H1 (cell line): ENCODE results near the gene KHSRP. TPM values are rescaled to one million over a fixed set of nuclear protein-coding genes. Genes with fewer than 3 reads are reported as not detected.

Source experiments
- BRCA1 ChIP-seq: IDR thresholded peaks from 2 replicates; pipeline ENCODE4 v1.6.1; 2012; ENCODE audit warnings: low read depth, low read length, improper control_type of control experiment
- CHD7 ChIP-seq: fragments of 300-600 bp; sonication (generic); IDR thresholded peaks from 2 replicates; pipeline ENCODE4 v1.7.1; 2012; ENCODE audit warnings: low read length, moderate library complexity, mild to moderate bottlenecking, inconsistent platforms; ENCODE audit not compliant: insufficient replicate concordance
- KDM5A ChIP-seq: fragments of 200-600 bp; IDR thresholded peaks from 2 replicates; pipeline ENCODE4 v1.7.1; 2012; ENCODE audit warnings: mild to moderate bottlenecking, low read length, inconsistent platforms, mixed read lengths
- MAFK ChIP-seq: IDR thresholded peaks from 2 replicates; pipeline ENCODE4 v1.6.1; 2012; ENCODE audit warnings: low read depth, mild to moderate bottlenecking, improper control_type of control experiment, low read length
- TAF7 ChIP-seq: optimal IDR thresholded peaks from 2 replicates; pipeline ENCODE3; 2011; ENCODE audit warnings: low read depth, mild to moderate bottlenecking, inconsistent platforms, low read length, moderate library complexity, borderline replicate concordance
- TCF12 ChIP-seq: IDR thresholded peaks from 2 replicates; pipeline ENCODE4 v1.6.1; 2011; ENCODE audit warnings: low read depth, mild to moderate bottlenecking, low read length
- ZNF274 ChIP-seq: IDR thresholded peaks from 2 replicates; pipeline ENCODE4 v1.7.0; 2012; ENCODE audit warnings: low read length, borderline replicate concordance; ENCODE audit errors: extremely low read depth
- polyA plus RNA-seq, 7 experiments: library from polyadenylated mRNA; depleted of rRNA in 3 of 7; stranded (reverse) in 5 of 7; unstranded in 2 of 7; fragments of >200 nt in 5 of 7; fragments of 200-250 nt in 2 of 7; gene quantifications; 1 replicate in 5 of 7; 2 replicates in 1 of 7; 4 replicates in 1 of 7; pipeline versions ENCODE4 v1.2.1 to v1.2.3, GENCODE V29; 2011 to 2013; ENCODE audit warnings: missing spikeins in 2 of 7, mixed read lengths in 2 of 7
- total RNA-seq: library from RNA; stranded (reverse); fragmentation: NEBNext Ultra II Directional; extraction: Animal tissue kit (Norgen Biotek cat#: 25700); gene quantifications from 2 replicates; pipeline ENCODE4 v1.2.1, GENCODE V29; 2021

The KHSRP gene
- total and polyA plus RNA-seq, 2 of the 8 experiments (the other 6 are each of a cell fraction or from before 2014, with no cell fraction given), result 143 to 573 TPM

DNA sequence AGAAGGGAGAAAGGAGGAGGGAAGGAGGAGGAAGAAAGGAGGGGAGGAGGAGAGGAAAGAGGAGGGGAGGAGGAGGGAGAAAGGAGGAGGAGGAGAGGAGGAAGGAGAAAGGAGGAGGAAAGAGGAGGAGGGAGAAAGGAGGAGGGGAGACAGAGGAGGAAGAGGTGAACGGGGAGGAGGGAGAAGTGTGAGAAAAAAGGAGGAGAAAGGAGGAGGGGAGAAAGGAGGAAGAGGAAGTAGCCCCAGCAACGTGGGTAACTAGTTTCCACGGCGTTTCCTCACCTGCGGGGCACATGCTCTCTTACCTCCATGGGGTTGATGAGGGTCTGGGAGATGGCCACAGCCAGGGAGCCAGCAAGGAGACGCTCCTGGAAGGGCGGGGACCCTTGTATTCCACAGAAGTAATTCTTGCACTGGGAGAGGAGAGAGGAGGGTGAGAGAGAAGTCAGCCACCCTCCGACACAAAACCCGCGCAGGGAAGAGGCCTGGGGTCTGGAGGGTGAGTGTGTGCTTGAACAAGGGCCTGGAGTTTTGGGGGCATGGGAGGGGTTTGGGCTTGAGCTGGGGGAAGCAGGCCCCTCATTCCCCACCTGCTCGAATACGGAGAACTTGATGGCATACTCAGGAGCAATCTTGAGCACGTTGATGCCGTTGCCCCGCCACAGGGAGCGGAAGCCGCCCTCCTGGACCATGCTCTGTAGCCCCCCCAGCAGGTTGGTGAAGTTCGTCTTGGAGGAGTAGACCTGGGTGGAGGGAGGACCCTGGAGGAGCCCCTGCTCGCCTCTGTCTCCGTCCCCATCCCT is 5.0 kb upstream of the KHSRP start (continued):
- TF ChIP-seq CHD7 (no peak), BRCA1 (no peak), KDM5A (no peak), ZNF274 (no peak), TAF7 (no peak), TCF12 (no peak), MAFK (no peak)
